Stimulated activated CD4-positive, alpha-beta T cell treated with anti-CD3 and anti-CD28 coated beads, Interleukin-1b, Interleukin-23, amount 100 ng/mL, for 1 hour (primary cell): ENCODE data around the gene TMEM191C.
"Not testable (repeated sequence)": the region's sequence is repeated elsewhere in the genome, so short reads cannot be mapped to it uniquely, and the experiment has no call there.

Source experiments
- DNase-seq, 2 donors: peaks; one replicate each; pipeline ENCODE4 v3.0.0-alpha.2; 2020; ENCODE audit warnings: low read depth in 2 of 2

The TMEM191C gene

DNA sequence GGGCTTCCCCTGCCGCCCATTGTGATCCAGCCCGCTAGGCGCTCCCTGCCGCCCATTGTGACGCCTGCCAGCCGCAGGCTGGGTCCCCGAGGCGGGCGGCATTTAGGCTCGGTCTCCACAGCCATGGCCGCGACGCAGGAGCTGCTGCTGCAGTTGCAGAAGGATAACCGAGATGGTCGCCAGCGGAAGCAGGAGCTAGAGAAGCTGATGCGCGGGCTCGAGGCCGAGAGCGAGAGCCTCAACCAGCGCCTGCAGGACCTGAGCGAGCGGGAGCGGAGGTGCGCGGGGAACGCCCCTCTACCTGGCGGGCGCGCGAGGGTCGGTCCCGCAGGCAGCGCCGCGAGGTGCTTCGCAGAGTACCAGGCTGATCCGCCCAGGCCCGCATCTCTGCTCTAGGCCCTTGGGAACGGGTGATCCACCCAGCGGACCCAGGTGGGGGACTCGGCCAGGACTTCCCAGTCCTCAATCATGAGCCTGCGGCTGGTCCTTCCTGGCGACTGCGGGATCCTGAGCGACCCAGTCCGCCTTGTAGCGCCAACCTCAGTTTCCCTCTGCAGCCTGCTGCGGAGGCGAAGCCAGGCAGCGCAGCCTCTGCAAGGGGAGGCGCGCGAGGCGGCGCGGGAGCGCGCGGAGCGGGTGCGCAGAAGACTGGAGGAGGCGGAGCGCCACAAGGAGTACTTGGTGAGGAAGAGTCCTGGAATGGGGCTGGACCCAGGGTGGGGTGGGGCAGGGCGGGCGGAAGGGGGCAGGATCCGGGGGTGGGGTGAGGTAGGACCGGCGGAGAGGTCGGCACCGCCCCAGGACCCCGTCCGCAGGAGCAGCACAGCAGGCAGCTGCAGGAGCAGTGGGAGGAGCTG lies at the start of gene TMEM191C:
TMEM191C (plus strand) TSS at position 51 of the 857 bp plus-strand sequence; CDS start at position 124, 73 bp downstream.
- DNase-seq, result not testable (repeated sequence)

DNA sequence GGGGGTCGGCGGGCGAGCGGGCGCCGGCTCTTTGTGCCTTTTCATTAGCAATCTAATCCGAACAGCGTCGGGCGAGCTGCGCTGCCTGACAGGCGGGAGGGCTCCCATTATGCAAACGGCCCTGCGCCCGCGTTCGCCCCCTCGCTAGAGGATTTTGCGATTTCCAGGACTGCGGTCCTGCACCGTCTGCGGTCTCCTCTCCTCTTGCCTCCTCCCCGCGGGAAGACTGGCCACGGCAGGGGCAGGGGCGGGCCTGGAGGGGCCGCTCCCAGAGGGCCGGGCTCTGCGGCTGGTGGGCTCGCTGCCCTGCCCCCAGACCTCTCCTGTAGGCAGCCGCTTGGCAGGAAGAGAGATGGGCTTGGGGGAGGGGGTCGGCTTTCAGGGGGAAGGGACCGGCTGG lies 49.3 kb upstream of the TMEM191C start:
- not testable (repeated sequence) for DNase-seq

- DNase-seq, result not testable (repeated sequence)
These were observed 48.1 kb upstream of the TMEM191C start for GRCh38 chr22:21418974-21419638.

DNA sequence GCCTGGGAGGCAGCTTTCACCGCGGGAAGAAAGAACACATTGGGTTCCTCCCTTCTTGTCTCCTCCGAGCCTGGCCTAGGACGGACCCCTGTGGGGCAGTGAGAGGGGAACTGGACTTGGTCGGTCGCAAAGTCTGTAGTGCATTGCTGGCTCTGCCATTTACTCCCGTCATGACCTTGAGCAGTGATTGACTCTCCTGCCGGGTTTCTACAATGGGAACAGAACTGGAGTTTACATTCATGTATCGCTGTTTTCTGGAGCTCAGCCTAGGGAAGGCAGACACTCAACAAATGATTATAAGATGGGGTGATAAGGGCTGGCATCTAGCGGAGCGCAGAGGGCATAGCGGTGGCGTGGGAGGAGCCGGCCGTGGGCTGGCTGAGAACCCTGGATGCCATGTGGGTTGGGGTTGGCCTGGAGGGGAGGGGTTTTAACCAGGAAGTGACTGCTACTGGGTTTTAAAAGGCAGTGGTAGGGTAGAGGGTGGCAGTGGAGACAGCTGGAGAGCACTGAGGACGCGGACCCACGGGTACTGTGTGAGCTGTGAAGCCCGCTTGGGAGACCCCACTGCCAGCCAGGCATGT lies 46.9 kb upstream of the TMEM191C start:
- not testable (repeated sequence) for DNase-seq

GRCh38 chr22:21424084-21424709 lies 43.0 kb upstream of the TMEM191C start:
- not testable (repeated sequence) for DNase-seq

DNA sequence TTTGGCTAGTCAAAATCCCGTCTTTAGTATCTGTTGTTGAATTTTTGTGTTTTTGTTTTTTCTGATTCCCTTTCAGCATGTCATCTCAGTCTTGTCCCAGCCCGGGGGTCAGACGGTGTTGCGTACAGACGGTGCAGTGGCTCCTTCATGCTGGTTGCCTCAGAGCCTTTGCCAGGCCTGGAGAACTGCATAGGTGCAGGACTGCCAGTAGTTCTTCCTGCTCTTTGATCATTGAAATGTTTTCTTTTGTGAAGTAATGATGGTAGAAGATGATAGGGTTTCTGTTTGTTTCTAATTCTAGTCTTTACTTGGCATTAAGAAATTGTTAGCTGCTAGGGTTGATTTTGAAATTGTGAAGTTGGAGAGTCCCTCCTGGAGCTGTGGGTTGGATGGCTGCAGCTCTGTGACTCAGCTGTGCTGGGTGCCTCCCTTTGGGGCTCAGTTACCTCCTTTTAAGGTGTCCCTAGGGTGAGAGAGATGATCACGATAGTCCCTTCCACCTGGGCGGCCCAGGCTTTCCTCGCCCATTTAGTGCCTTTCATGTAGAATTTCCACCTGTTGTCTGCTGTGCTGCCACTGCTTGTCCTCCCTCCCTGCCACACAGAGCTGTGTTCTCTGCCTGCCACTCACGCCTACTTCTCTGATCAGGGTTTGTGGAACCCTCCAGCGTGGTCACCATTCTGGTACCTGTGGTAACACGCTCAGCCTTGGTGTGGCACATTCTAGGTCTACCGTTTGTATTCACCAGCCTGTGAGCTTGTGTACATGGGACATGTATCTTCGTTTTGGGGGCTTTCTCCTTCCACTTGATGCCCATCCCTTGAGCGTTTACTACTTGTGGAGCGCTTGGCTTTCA lies 32.6 kb upstream of the TMEM191C start:
- DNase-seq, result not testable (repeated sequence)

DNA sequence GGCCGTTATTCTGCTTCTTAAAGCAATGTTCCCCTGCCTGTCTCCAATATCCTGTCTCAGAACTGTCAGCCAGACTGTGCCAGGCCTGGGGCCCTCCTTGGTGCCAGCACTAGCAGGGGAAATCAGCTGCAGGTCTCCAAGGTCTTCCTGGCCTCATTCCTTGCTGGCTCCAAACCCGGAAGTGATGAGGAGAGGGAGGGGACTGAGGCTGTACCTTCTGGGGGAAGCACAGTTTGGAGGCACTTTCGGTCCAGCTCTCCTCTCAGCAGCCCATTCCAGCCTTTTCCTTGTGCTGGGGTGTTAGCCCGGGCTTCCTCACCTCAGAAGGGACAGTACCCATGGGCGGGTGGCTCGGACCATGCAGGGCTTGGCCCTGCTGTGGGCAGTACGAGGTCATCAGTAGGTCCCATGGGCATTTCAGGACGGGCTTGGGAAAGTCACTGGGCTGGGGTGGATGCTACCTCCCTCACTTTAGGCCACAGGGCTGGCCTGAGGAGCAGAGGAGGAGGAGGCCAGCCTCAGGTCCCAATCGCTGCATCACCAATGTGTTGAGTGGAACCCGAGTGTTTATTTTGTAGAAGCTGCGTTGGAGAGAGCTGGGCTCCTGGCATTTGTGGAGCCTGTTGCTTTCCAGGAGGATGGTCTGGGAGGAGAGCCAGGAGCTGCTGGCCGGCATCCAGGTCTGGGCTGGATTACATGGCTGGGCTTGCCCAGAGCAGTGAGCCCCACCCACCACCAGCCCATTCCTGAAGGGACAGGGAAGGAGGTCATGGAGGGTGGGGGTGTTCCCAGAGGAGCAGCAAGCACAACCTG lies 31.0 kb upstream of the TMEM191C start:
- DNase-seq, result not testable (repeated sequence)

DNA sequence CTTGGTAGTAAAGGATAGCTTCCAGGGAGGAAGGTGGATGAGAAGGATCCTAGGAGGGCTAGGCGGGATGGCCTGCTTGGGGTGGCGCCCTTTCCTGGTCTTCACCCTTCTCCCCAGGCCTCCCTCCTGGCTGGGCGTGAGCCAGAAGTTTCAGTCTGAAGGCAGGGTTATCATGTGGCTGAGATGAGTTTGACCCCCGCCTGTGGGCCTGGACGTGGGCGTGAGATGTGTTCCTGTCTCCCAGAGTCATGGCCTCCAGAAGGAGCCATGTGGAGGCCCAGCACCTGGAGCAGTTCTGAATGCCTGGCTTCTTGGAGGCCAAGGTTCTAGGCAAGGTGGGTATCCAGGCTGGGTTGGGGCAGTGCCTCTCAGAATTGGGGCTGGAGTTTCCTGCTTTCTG lies 29.2 kb upstream of the TMEM191C start:
- DNase-seq, result not testable (repeated sequence)

- DNase-seq, result not testable (repeated sequence)
These were observed 27.1 kb upstream of the TMEM191C start for GRCh38 chr22:21440018-21440636.

DNA sequence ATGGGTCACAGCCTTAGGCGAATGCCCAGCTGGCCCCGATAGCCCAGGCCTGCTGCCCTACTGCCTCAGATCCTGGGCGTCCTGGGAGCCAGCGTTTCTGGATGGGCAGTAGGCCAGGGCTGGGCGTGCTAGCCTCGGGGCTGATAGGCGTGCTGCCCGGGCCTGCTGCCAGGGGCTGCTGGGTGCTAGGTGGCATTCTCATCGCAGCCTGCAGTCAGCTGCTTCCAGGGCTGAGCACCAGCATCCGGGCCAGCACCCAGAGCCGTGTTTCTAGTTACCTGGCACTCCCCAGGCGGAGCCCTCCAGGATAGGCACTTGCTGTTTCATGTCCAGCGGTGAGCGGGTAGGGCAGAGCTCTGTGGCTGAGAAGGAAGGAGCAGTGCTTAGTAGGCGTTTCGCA lies 26.5 kb upstream of the TMEM191C start:
- DNase-seq, result not testable (repeated sequence)

DNA sequence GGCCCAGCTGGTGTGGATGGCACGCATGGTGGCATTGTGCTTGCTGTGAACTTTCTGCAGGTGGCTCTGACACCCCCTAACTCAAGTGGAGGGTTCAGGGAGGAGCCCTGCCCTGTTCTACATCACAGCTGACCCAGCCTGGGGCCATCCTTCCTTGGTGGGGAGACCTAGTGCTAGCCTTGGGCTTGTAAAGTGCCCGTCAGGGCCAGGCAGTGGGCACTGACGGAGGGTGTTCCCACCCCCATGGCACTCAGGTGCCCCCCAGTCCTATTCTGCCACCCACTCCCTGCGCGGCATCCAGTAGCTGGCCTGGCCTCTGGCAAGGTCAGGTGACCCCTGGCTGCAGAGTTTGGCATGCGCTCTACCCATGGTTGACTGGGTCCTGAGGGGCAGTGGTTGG lies 26.0 kb upstream of the TMEM191C start:
- DNase-seq, result not testable (repeated sequence)

- DNase-seq, result not testable (repeated sequence)
These were observed 25.1 kb upstream of the TMEM191C start for GRCh38 chr22:21442123-21442522.

GRCh38 chr22:21442646-21443045 lies 24.5 kb upstream of the TMEM191C start:
- not testable (repeated sequence) for DNase-seq

- DNase-seq, result no peak
These were observed 24.0 kb upstream of the TMEM191C start for GRCh38 chr22:21443057-21443734.

- no peak for DNase-seq
These were observed 23.3 kb upstream of the TMEM191C start for GRCh38 chr22:21443735-21444421.

- no peak for DNase-seq
These were observed 22.3 kb upstream of the TMEM191C start for GRCh38 chr22:21444701-21445436.

DNA sequence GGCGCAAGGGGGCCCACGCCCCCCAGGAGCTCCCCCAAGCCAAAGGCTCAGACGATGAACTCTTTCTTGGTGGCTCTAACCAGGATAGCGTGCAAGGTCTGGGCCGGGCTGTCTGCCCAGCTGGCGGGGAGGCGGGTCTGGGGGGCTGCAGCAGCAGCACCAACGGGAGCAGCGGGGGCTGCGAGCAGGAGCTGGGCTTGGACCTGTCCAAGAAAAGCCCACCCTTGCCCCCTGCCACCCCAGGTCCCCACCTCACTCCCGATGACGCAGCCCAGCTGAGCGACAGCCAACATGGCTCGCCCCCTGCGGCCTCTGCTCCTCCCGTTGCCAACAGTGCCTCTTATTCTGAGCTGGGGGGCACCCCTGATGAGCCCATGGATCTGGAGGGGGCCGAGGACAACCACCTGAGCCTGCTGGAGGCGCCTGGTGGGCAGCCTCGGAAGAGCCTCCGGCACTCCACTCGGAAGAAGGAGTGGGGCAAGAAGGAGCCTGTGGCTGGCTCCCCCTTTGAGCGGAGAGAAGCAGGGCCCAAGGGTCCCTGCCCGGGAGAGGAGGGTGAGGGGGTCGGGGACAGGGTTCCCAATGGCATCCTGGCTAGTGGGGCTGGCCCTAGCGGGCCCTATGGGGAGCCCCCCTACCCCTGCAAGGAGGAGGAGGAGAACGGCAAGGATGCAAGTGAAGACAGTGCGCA lies 21.6 kb upstream of the TMEM191C start:
- DNase-seq, result no peak
